ENCODE data around the gene DMD. TPM values are rescaled to one million over a fixed set of nuclear protein-coding genes. Genes with fewer than 3 reads are reported as not detected.

The DMD gene
- total and polyA plus RNA-seq, 2 of the 8 experiments (the other 6 are each of a cell fraction or from before 2014, with no cell fraction given) = 4.8 to 7.4 TPM

GRCh38 chrX:31705816-31706215 lies 1505.5 kb downstream of the DMD start:
- H3K23me2 ChIP-seq (ENCODE audit: low read depth, low read length) = no peaks in the 10 kb centered on the region
- no peak overlapping the region for H3K4ac ChIP-seq (replicated peaks; ENCODE audit: insufficient read length, low read depth, low read length)
- no peak overlapping the region for H2BK5ac ChIP-seq (ENCODE audit: low read depth, low read length)
- no peak overlapping the region for H3K27ac ChIP-seq (ENCODE audit: low read depth, low read length)
- no peaks in the 10 kb centered on the region for H4K20me1 ChIP-seq (replicated peaks in 1 of 2; ENCODE audit: control insufficient read depth in 1 of 2, insufficient read depth in 2 of 2, low read length in 2 of 2)
- H3K36me3 ChIP-seq (ENCODE audit: control insufficient read depth in 2 of 4, insufficient read depth in 4 of 4, low read length in 3 of 4) = no peaks in the 10 kb centered on the region
- no peak overlapping the region for H2BK20ac ChIP-seq (ENCODE audit: low read length)
- H3K79me2 ChIP-seq (ENCODE audit: control insufficient read depth in 1 of 2, insufficient read depth in 2 of 2, low read length in 2 of 2) = no peaks in the 10 kb centered on the region
- H3K18ac ChIP-seq (ENCODE audit: extremely low read depth, low read length) = no peak overlapping the region
- no peak overlapping the region for H3K56ac ChIP-seq (replicated peaks; ENCODE audit: insufficient read length, low read depth, low read length)
- no peak overlapping the region for H3K4me3 ChIP-seq (ENCODE audit: extremely low read depth in 1 of 4, insufficient read depth in 2 of 4, low read depth in 3 of 4, low read length in 4 of 4)
- ChIA-PET POLR2A (ENCODE audit: partially characterized antibody) (no interaction called here), CTCF (ENCODE audit: partially characterized antibody) (no interaction called here)
- H2BK15ac ChIP-seq (ENCODE audit: low read length) = no peak overlapping the region
- H3K9me3 ChIP-seq (ENCODE audit: insufficient read depth in 2 of 2, low read depth in 1 of 2, low read length in 1 of 2) = no peaks in the 10 kb centered on the region
- no peak overlapping the region for H3K4me2 ChIP-seq (ENCODE audit: insufficient read depth in 1 of 2, low read depth in 2 of 2, low read length in 2 of 2)
- H3K14ac ChIP-seq (ENCODE audit: insufficient read length) = no peak overlapping the region
- H4K91ac ChIP-seq (replicated peaks; ENCODE audit: insufficient read length, low read length) = no peak overlapping the region
- no peak overlapping the region for H2BK12ac ChIP-seq (ENCODE audit: low read depth, low read length)
- H3K23ac ChIP-seq (ENCODE audit: insufficient read length) = no peak overlapping the region
- FAIRE-seq (no peak), DNase-seq (ENCODE audit: low read depth in 1 of 2, low spot score in 2 of 2) (no peak)
- no peak overlapping the region for H4K8ac ChIP-seq (ENCODE audit: extremely low read depth, insufficient read depth, low read length)
- H2BK120ac ChIP-seq (replicated peaks; ENCODE audit: low read depth, low read length) = no peak overlapping the region
- no peaks in the 10 kb centered on the region for H3K27me3 ChIP-seq (replicated peaks in 1 of 4; ENCODE audit: control insufficient read depth in 3 of 4, extremely low read depth in 1 of 4, insufficient read depth in 3 of 4, low read length in 3 of 4)
- TF ChIP-seq YY1 (IDR thresholded peaks at IDR 0.05; ENCODE audit: low read depth, low read length) = no peak
- no peak for TF ChIP-seq POLR2AphosphoS5 (IDR thresholded peaks at IDR 0.05; ENCODE audit: low read depth, low read length)
- TF ChIP-seq POLR2A (IDR thresholded peaks at IDR 0.05; ENCODE audit: control extremely low read depth in 1 of 2, low read depth in 2 of 2, low read length in 2 of 2) = no peak
- H2AK5ac ChIP-seq (ENCODE audit: low read depth, low read length) = no peak overlapping the region
- no peaks in the 10 kb centered on the region for H3K4me1 ChIP-seq (replicated peaks in 1 of 4; ENCODE audit: control insufficient read depth in 3 of 4, insufficient read depth in 4 of 4, low read length in 3 of 4)
- no peak overlapping the region for H4K5ac ChIP-seq (ENCODE audit: insufficient read length, low read depth, low read length)
- H3K79me1 ChIP-seq (ENCODE audit: low read depth, low read length) = no peaks in the 10 kb centered on the region
- no peak overlapping the region for H3K9ac ChIP-seq (replicated peaks in 1 of 4; ENCODE audit: extremely low read depth in 1 of 4, low read depth in 3 of 4, low read length in 3 of 4)
- WGBS, 2 experiments (ENCODE audit: extremely low coverage in 1 of 2, insufficient coverage in 1 of 2, insufficient read length in 1 of 2, insufficient replicate concordance in 2 of 2, low coverage in 1 of 2, low lambda C conversion rate in 2 of 2, missing lambda C conversion rate in 1 of 2) = 100% methylated on average over 1 of the region's 1 CpG; no CpG with 5 or more reads in 1 of the 2 experiments
- H2AFZ ChIP-seq (ENCODE audit: low read length) = no peak overlapping the region

Measured in H1 (cell line).